ENCODE data around the gene CCDC81. TPM values are rescaled to one million over a fixed set of nuclear protein-coding genes. Genes with fewer than 3 reads are reported as not detected.

Gene CCDC81
- total and polyA plus RNA-seq, 9 of the 15 experiments (the other 6 are each of a cell fraction or from before 2014, with no cell fraction given): 0.16 to 1.0 (median 0.41) TPM

DNA sequence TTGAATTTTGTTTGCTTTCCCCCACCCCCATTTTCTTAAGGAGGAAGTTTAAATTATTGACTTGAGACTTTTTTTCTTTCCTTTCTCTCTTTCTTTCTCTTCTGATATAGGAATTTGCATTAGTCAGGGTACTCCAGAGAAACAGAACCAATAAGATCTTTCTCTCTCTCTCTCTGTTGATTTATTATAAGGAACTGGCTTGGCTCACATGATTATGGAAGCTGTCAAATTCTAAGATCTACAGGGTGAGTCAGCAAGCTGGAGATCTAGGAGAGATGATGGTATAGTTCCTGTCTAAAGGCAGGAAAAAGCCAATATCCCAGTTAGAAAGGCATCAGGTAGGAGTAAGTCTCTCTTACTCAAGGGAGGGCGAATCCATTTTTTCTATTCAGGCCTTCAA lies 64.0 kb downstream of the CCDC81 start:
- intact Hi-C loops (cut with micrococcal nuclease): no loop called here
- ATAC-seq: no peak; the same call in 2 of the 3 replicates
- FAIRE-seq: no peak
- TF ChIP-seq FOXJ2 (tag; IDR thresholded peaks at IDR 0.05): 0 out of 2 replicates have a peak, but pooled peaks have one; percentile 26
- no peak for TF ChIP-seq ZBTB9 (CRISPR knock-in tag; IDR thresholded peaks at IDR 0.05)
- peak; percentile 81 for TF ChIP-seq JUND (IDR thresholded peaks at IDR 0.05; ENCODE audit: borderline replicate concordance, low read depth, low read length)
- peak; percentile 86; the same call in 2 of the 3 replicates for TF ChIP-seq JUND (tag; IDR thresholded peaks at IDR 0.05; ENCODE audit: borderline replicate concordance, low read depth, low read length)
- peak; percentile 74; the same call in 1 of the 2 replicates for TF ChIP-seq C11orf30 (IDR thresholded peaks at IDR 0.05; ENCODE audit: low read depth)
- 0 out of 2 replicates have a peak, but pooled peaks have one; percentile 54 for TF ChIP-seq ELF1 (tag; IDR thresholded peaks at IDR 0.05)
- peak; percentile 97 for TF ChIP-seq MEIS2 (IDR thresholded peaks at IDR 0.05; ENCODE audit: partially characterized antibody)
- peak; percentile 35; the same call in 1 of the 2 replicates for TF ChIP-seq NFE2L1 (tag; IDR thresholded peaks at IDR 0.05; ENCODE audit: borderline replicate concordance, low read depth)
- TF ChIP-seq FOXA3 (CRISPR knock-in tag; conservative IDR thresholded peaks at IDR 0.05 in 1 of 2, IDR thresholded peaks at IDR 0.05 in 1 of 2): peak in 1 of 2 experiments; percentile 54; a peak in 2 of 4 replicates
- TF ChIP-seq ZNF766 (CRISPR knock-in tag; conservative IDR thresholded peaks at IDR 0.05): peak; percentile 54
- TF ChIP-seq, protein P1, sequence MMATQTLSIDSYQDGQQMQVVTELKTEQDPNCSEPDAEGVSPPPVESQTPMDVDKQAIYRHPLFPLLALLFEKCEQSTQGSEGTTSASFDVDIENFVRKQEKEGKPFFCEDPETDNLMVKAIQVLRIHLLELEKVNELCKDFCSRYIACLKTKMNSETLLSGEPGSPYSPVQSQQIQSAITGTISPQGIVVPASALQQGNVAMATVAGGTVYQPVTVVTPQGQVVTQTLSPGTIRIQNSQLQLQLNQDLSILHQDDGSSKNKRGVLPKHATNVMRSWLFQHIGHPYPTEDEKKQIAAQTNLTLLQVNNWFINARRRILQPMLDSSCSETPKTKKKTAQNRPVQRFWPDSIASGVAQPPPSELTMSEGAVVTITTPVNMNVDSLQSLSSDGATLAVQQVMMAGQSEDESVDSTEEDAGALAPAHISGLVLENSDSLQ (IDR thresholded peaks at IDR 0.05): peak; percentile 88

More for the DNA sequence above, 64.0 kb downstream of the CCDC81 start:
- DNase-seq (ENCODE audit: extremely low read depth in 1 of 4, low spot score in 3 of 4): peak in 1 of 4 experiments; percentile 41
- H3K9me1 ChIP-seq (ENCODE audit: control insufficient read depth, insufficient read depth, low read length): no peaks in the 10 kb centered on the region
- no peak overlapping the region for H3K9ac ChIP-seq (ENCODE audit: insufficient read depth in 1 of 2, low read depth in 2 of 2, low read length in 2 of 2)
- no peaks in the 10 kb centered on the region for H4K20me1 ChIP-seq (replicated peaks; ENCODE audit: control insufficient read depth, insufficient read depth, low read length)
- CTCF ChIA-PET (ENCODE audit: low intra/inter-chr PET ratio): no interaction called here
- H3K27me3 ChIP-seq (ENCODE audit: control insufficient read depth in 2 of 2, insufficient read depth in 2 of 2, low read length in 2 of 2): no peaks in the 10 kb centered on the region
- H3K27ac ChIP-seq (ENCODE audit: extremely low read depth, low read depth, low read length): no peak overlapping the region
- no peaks in the 10 kb centered on the region for H3K79me2 ChIP-seq (ENCODE audit: control insufficient read depth, insufficient read depth, low read length)
- H3K36me3 ChIP-seq (ENCODE audit: control insufficient read depth, insufficient read depth, low read length): no peaks in the 10 kb centered on the region
- H2AFZ ChIP-seq (ENCODE audit: low read depth, low read length): no peak overlapping the region
- no peaks in the 10 kb centered on the region for H3K9me3 ChIP-seq (replicated peaks; ENCODE audit: control insufficient read depth, insufficient read depth, low read depth, low read length)
- H3K4me3 ChIP-seq: no peak overlapping the region
- POLR2A ChIA-PET: no interaction called here
- H3K4me1 ChIP-seq (replicated peaks in 1 of 2; ENCODE audit: control insufficient read depth in 2 of 2, insufficient read depth in 2 of 2, low read length in 2 of 2): peaks cover 0 to 4% of the 10 kb centered on the region in 2 experiments; a peak in 3 of 5 replicates
- in situ Hi-C loops (cut with MboI): no loop called here
- 18% methylated on average over 1 of the region's 1 CpG for WGBS (ENCODE audit: insufficient coverage, low coverage, missing lambda C conversion rate)
- BruUV-seq (replicated peaks): no TSS peak
- H3K4me2 ChIP-seq (ENCODE audit: insufficient read depth, low read length): no peak overlapping the region
